Activated gamma-delta T cell treated with anti-CD3 and anti-CD28 coated beads, Interleukin-2, amount 50 U/mL, for 16 hours (primary cell): Measurements from ENCODE around the gene SAMM50.
"Not testable (repeated sequence)": the region's sequence is repeated elsewhere in the genome, so short reads cannot be mapped to it uniquely, and the experiment has no call there.

Experiments
- DNase-seq: peaks from one replicate; pipeline ENCODE4 v3.0.0-alpha.2; 2020; ENCODE audit warnings: low read depth

Gene SAMM50

DNA sequence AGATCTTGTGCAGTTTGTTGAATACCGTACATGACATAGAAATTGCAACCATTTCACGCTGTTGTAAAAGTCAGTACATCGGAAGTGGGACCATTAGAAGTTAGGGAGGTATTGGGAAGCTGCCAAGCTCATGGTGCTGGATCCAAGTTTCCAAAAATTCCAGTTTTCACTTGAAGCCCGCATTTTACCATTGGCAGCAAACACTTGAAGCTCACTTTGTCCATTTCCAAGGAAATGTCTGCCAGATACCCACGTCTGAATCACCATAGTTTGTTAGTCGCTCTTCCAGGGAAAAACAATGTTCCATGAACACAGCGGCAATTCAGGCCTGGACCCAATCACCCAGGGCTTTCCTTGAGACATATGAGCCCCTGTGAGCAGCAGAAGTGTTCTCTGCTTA, 46.3 kb downstream of the SAMM50 start:
- DNase-seq = no peak

DNA sequence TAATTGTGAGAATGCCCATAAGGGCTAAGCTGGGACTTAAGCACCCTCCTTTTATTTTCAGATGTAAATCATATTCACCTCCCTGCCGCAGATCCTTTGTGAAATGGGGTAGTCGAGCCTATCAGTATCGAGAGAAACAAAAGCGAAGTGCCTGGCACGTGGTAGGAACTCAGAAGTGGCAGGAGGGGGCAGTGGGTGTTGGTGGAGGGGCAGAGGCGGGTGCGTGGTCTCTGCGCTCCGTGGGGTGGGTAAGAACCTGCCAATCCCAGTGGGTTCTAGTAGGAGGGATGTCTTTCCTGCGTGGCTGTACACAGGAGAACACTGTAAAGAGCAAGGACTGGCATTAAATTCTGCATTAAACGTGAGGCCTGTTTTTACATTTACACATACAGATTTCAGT, 47.1 kb downstream of the SAMM50 start:
- no peak for DNase-seq

DNA sequence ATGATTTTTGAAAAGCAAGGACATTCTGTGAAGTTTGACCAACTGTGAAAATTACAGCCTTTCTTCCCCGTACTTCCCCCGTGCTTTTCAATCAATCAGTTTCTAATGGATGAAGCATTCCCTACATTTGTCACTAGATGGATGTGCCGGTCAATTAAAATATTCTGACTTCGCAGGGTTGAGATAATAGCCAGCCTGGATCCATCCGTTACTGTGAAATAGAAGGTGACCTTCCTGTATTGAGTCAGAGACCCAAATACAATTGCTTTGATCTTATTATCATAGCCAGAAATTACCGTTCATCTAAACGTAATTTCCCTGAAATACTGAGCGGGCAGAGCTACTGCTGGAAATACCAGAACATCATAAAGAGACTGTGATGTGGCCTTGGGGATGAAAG, 47.8 kb downstream of the SAMM50 start:
- no peak for DNase-seq

DNA sequence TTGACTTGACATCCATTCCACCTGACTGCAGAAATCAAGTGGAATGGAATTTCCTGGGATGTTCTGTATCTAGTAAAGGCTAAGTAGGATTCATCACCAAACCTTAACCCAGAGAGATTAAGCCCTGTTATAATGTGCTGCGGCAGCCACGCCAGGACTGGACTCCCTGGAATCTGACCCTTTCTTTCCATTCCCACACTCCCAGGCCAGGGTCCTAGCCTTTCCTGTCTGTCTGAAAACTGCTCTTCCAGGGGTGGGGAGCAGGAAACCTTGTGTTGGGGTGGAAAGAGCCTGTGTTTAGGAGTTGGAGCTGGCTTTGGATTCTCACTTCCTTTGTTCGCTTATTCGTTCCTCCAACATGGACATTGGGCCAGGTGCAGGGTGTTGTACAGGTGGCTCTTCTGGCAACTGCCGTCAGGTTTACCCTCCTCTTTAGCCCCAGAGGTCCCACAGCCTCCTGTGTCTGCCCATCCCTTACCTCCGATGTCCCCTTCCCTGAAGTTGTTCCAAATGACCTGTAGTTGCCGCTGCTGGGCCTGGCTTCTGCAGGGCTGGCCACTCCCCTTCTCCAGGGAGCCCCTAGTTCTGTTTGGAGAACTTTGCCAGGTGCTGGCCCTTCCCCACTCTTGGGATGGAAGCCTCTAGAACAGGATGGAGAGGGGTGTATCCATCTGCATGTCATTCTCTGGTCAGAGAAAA, 48.3 kb downstream of the SAMM50 start:
- no peak for DNase-seq

DNA sequence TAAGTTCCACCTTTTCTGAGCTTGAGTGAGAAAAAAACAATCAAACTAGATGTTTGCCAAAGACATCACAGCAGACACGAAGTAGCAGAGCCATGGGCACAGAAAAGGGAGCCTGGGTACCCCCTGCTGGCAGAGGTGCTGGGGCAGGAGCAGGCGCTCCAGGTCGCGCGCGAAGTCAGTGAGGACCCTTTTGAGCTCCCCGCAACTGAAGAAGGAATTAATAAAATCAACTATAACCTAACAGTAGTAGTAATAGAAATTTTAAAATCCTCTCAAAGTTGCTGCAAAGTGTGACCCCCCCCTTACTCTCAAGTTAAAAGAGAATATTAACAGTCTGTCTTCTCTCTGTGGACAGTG, 48.8 kb downstream of the SAMM50 start:
- no peak for DNase-seq

DNA sequence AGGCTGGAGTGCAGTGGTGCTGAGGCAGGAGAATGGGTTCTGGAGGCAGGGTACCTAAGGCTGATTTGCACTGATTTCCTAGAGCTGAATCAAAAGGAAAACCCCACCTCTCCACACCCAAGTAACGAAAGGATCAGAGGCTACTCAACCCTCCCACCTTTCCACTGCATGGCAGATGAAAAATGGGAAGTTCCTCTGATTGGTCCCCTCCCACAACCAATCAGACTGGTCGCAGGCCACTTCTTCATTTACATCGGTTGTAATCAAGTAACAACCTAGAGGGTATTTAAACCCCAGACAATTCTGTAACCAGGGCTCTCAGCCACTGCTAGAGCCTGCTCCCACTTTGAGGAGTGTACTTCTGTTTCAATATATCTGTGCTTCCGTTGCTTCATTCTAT, 50.3 kb downstream of the SAMM50 start:
- DNase-seq = no peak

DNA sequence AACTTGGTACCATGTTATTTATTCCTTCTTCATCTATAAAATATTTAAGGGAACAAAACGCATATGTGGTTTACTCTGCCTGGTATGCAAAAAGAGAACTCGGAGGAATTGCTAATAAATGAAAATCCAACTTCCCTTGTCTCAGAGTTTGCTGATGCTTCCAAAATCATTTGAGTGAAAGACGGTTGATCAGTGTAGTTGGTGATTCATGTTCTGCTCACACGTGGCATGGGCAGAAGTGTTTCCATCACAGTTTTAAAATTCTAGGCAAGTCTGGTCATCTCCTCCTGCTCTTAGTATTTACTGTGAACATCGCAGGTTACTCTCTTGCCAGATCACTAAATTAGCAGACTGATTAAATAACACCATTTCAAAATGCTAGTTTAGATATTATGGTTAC, 56.9 kb downstream of the SAMM50 start:
- no peak for DNase-seq

DNA sequence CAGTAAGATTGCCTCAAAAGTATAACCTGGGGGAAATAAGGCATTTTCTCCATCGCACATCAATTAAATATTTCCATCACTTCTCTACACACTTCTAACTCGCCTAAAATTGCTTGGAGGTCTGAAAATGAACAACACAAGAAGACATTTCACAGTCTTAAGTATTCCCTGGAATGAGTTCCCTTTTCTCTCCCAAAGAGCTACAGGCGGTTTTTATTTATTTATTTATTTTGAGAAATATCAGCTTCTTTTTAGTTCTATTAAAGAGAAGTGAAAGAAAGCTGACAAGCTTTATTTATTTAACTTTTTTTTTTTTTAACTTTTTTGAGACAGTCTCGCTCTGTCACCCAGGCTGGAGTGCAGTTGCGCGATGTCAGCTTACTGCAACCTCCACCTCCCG, 57.3 kb downstream of the SAMM50 start:
- no peak for DNase-seq

DNA sequence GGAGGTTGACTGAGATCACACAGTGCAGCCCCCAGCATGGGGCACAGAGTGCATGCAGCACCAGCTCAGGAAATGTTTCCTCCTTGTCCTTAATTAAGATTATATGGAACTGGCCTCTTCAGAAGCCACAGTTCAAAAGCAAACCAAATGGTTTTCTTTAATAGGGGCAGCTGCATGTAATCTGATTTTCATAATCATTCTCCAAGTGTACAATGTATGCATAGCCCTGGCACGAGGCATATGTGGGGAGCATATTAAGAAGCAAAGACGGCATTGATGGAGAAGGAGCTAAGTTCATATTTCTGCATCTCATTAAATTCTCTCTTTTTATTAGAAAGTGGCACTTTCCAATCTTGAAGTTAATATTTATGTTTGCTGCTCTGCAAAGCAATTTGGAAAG, 59.0 kb downstream of the SAMM50 start:
- DNase-seq = no peak

DNA sequence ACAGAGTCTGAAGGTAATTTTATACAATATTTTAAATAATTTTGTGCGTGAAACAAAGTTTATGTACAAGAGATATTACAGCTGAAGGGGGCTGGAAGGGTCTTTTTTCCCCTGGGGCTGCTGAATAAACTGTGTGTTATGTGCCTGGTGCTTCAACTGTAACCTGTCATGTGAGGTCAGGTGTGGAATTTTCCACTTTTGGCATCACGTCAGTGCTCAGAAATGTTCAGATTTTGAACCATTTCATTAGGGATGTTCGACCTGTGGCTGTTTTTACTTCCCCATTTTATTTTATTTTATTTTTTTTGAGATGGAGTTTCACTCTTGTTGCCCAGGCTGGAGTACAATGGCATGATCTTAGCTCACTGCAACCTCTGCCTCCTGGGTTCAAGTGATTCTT, 61.3 kb downstream of the SAMM50 start:
- DNase-seq = not testable (repeated sequence)

DNA sequence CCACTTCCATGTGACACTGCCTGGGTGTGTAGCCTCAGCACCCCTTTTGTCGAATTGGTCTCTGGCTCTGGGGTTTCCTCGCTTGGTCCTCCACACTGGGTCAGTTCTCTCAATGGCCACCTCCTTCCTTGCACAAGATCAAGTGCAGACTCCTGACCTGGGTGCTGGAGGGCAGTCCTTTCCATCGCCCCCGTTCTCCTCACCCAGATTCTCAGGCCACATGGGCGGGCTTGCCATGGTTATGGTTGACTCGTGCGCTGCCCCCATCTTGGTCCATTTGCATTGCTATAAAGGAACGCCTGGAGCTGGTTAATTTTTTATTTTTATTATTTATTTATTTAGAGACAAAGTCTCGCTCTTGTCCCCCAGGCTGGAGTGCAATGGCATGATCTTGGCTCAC, 63.4 kb downstream of the SAMM50 start:
- no peak for DNase-seq

DNA sequence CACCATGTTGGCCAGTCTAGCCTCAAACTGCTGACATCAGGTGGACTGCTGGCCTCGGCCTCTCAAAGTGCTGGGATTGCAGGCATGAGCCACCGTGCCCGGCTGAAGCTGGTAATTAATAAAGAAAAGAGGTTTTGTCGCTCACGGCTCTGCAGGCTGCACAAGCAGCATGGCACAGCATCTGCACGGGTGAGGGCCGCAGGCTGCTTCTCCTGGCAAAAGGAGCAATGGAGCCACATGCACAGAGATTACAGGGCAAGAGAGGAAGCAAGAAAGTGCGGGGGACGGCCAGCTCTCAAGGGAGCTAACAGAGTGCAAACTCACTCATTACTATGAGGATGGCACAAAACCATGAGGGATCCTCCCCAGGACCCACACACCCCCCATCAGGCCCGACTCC, 64.2 kb downstream of the SAMM50 start:
- DNase-seq = no peak

DNA sequence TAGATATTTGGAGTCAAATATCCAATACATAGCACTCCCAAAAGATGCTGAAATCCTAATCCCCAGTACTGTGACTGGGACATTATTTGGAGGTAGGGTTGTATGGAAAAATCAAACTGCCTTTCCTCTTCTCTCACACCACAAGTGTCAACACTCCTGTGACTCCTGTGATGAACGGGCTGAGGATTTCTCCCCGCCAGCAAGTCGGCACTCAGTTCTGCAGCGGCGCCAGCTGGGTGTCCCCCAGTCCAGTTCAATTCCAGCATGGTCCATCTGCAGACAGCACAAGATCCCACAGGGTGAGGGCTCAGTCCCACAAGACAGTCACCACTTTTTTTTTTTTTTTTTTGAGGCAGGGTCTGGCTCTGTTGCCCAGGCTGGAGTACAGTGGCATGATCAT, 64.6 kb downstream of the SAMM50 start:
- DNase-seq = no peak

DNA sequence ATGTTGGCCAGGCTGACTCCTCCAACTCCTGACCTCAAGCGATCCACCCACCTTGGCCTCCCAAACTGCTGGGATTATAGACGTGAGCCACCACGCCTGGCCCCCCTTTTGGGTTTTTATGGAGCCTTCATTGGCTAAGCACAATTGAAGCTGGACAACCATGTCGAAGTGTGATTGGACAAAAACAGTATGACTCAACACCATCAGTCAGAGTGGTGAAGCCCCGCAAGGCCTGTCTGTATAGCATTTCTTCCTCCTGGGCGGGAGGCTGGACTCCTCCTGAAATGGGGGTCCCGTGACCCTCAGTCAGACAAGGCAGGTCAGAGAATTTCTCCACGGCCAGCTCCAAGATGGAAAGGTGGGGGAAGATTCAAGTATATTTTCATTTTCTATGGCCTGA, 65.7 kb downstream of the SAMM50 start:
- DNase-seq = no peak

DNA sequence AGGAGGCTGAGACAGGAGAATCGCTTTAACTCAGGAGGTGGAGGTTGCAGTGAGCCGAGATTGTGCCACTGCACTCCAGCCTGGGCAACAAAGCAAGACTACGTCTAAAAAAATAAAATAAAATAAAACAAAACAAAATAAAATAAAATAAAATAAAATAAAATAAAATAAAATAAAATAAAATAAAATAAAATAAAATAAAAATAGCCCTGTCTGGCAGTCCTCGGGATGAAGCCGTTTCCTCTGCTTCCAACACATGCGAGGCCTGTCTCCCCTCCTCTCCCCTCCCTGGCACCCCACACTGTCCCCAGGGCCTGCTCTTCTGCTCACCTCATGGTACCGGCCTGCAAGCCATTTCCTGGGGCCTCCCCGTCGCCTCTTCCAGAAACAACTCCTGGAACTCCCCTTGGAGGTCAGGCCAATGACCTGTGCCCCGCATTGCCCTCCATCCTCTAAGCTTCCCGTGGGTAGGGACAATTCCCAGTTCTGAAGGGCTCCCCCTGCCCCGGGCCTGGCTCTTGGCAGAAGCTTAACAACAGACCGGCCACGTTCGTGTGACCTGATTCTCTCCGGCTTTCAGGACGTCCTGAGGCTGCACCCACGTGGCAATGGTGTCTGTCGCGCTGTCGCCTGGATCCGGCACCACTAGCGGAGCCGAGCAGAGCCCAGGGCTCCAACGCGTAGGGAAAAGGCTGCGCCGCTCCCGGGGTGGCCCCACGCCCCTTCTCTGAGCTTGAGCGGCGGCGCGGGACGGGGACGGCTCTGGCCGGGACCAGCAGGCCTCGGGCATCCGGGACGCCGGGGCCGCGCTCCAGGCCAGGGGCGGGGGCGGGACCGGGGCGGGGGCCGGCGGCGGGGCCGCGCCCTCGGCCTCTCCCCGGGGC, 68.4 kb downstream of the SAMM50 start:
- DNase-seq = peak; percentile 9

DNA sequence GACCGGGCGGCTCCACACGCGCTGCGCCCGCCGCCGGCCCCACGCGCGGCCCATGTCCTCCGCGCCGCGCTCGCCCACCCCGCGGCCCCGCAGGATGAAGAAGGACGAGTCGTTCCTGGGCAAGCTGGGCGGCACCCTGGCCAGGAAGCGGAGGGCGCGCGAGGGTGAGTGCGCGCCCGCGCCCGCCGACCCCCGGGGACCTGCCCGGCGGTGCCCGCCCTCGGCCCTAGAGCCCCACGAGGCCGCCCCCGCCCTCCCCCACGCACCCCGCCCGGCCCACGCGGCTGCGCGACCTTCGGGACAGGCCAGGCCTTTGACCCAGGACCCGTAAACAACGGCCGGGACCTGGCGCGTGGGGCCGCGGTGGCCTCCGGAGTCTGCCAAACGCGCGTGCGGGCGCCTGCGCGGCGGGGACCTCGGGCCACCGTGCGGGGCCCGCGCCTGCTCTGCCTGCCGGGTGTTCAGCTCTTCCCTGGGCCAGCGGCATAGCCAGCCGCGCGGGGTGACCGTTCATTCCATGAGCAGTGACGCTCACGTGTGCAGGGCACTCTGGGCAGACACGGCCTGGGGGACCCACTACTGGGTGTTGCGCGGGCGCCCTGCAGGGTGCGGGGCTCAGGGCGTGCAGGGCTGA, 69.2 kb downstream of the SAMM50 start, which contains the start of gene PARVB:
Gene PARVB, plus strand, starts transcription at position 15 of the 634 bp plus-strand sequence. Its CDS starts 38 bp downstream, at position 53.
- DNase-seq = no peak

DNA sequence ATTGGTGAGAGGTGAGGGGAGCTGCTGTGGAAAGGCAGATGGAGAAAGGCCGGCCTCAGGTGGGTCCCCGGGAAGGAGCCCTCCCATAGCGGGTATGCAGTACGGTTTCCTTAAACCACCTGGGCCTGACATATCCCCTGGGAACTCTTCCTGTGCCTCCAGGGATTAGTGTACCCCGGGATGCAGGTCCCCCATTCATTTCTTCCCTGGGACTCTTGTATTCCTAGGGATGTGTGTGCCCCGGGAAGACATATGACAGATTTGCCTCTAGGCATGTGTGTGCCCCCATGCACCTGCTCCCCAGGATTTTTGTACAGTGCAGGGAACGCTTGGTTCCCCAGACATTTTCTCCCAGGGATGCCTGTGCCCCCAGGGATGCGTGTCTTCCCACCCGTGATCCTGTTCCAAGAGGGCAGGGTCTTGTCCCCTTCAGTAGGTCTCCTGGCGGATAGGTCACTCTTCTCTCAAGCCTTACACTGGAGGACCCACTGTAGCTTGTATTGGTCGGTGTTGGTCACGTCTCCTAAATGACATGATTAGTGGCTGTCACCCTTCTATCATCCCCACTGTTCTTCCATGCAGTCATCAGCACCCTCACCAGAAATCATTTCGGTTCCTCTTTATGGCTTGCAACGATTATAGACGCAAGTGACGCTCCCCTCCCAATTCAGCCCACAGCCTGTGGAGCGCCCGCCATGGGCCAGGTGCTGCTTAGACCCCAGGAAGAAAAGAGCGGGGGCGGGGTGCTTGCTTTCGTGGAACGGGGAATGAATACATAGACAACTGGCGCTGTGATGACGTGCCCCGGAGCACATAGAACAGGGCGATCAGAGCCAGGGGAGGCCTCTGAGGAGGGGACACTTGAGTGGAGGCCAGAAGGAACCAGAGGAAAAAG, 70.2 kb downstream of the SAMM50 start:
- no peak for DNase-seq

DNA sequence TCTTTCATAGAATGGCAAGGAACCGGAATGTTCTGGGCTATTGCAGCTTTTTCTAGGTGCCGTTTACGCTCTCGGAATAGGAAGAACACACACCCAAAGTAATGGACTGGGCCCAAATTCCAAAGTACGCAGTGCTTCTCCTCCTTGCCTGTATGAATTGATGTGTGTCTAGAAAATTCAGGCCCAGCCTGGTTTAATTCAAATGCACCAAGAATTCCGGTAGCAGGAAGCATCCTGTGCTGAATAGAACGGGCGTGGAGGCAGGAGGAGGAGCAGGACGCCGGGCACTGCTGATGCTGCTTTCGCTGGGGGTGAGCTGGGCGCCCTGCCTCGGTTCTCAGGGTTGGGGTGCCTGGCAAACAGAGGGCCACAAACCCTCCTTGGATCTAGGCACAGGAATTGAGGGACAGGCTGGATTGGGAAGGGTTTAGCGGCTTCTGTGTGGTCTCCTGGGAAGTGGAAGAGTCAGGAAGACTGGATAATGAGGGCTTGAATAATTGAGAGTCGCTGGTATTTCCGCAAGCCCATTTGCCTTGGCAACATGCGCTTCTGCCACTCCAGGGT, 70.9 kb downstream of the SAMM50 start:
- no peak for DNase-seq

DNA sequence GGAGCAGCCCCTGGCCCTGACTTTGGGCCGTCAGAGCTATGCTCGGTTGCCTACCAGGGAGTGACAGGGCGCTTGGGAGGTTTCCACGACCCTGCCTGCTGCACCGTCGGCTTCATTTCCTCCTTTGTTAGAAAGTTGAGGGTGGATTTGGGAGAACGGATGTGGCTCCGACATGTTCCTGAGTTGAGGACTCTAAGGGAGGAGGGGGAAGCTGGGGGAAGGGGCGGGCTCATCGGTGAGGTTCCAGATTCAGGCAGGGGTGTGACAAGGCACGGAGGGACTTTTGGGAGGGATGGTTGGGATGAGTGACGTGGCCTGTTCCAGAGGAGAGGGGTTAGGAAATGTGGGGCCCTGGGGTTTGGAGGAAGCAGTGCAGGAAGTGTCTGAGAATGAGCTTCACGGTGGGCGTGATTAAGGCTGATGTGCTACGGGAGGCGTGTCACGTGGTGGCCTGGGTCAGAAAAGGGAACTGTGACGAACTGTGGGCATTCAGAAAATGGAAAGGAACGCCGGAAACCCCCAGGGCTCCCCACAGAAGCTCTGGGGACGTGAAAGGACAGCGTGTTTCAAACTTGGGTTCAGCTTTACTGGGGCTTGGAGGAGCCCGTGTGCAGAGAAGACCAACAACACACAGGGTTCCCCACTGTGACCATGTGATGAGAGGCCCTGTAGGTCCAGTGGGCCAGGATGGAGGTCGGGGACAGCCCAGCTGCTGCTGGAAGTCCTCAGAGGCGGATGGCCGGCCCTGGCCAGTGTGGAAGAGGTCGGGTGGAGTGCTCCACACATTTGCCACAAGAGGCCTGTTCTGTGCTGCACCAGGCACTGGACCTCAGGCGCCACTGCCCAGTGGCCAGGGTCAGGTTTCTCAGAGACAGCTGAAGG, 71.6 kb downstream of the SAMM50 start:
- DNase-seq = peak; percentile 51

DNA sequence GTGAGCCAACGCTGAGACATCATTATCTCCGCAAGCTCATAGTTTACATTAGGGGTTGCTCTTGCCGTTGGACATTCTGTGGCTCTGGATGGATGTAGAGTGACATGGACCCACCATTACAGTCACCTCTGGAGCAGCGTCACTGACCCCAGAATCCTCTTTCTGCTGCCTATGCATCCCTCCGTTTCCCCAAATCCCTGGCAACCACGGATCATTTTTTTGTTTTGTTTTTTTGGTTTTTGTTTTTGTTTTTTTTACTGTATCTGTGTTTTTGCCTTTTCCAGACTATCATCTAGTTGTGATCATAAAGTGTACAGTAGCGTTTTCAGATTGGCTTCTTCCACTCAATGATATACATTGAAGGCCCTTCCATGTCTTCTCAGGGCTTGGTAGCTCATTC, 72.8 kb downstream of the SAMM50 start:
- DNase-seq = no peak

DNA sequence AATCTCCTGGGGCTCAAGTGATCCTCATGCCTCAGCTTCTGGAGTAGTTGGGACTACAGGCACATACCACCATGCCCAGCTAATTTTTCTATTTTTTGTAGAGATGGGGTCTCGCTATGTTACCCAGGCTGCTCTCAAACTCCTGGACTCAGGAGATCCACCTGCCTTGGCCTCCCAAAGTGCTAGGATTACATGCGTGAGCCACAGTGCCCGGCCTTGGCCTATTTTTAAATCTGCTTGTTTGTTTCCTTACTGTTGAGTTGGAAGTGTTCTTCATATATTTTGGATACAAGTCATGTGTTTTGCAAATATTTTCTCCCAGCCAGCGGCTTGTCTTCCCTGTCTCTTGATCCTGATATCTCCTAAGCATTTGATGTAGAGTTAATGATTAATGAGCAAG, 73.8 kb downstream of the SAMM50 start:
- DNase-seq = no peak
